ENCODE measurements around the gene INIP.

- TF ChIP-seq CTCF (conservative IDR thresholded peaks at IDR 0.05; ENCODE audit: low read length) (no peak), EZH2phosphoT487 (IDR thresholded peaks at IDR 0.05; ENCODE audit: borderline replicate concordance) (no peak)
Observed at GRCh38 chr9:112765281-112765680, 47.4 kb upstream of the INIP start.
